UCSD-AML1 (cell line): ENCODE results near the gene TBC1D22A.

Source experiments
- DNase-seq: peaks from one replicate; lab custom pipeline; 2025; ENCODE audit not compliant: unreplicated experiment; lab: John Stamatoyannopoulos, UW

The TBC1D22A gene

DNA sequence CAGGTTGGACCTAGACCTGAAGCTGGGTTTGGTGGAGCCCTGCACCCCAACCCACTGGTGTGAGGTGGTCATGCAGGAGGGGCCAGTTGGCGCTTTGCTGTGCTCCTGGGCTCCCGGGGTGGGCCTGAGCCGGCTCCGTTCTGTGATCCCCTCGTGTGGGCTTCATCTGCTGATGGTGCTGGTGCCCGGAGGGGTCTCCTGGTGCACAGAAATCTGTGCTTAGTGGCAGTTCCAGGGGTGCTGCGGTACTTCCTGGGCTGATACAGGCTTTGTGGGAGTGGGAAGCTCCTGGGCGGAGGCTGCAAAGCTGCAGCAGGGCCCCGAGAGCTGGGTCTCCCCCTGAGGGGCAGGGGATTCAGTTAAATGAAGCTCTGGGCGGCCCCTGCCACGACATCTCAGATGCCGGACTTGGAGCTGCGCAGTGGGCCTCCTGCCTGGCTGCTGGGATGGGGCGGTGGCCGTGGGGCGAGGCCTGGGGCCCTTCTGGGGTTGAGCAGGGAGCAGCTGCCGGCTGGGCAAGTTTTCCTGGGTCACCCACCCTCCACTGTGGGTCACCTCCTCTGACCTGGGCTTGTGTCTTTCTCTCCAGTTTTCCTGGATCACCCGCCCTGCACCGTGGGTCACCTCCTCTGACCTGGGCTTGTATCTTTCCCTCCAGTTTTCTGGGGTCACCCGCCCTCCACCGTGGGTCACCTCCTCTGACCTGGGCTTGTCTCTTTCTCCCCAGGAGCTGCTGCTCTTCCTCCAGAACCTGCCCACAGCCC lies 410.5 kb downstream of the TBC1D22A start:
- DNase-seq: no peak

DNA sequence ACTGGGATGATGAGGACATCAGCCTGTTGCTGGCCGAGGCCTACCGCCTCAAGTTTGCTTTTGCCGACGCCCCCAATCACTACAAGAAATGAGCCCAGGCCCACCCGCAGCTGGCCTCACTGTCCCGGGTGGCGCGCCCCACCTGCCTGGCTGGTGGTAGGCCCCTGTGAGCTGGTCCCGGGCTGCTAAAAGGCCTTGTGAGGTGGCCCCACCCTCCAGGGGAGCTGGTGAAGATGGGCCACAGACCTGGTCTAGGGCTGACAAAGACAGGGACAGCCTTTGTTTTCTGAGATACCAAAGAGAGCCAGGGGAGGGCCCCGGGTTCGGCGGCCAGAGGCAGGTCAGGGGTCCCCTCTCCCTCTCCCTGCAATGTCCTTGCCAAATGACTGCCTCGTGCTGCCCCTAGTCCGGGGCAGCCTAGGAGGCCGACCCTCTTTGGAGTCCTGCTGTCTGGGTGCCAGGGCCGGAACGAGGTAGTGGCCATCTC lies 411.1 kb downstream of the TBC1D22A start:
- DNase-seq: no peak

DNA sequence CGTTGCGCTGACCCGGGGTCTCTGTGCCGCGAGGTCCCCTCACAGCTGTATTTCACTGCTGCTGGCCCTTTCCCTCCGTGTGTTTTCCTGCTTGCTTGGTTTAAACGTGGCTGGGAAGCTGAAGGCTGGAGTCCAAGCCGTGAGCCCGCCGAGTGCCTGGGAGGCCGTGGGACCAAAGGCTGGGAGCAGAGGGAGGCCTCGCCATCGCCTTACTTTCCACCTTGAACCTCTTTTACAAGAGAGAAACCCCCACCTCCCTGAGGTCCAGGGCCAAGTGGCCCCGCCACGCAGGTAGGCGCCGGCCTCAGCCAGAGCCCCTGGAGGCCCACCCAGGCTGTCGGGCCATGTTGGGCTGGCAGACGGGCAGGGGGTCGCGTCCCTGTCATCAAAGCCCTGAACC lies 411.6 kb downstream of the TBC1D22A start:
- DNase-seq: no peak

- no peak for DNase-seq
Observed at GRCh38 chr22:47174671-47175112, 412.2 kb downstream of the TBC1D22A start.

DNA sequence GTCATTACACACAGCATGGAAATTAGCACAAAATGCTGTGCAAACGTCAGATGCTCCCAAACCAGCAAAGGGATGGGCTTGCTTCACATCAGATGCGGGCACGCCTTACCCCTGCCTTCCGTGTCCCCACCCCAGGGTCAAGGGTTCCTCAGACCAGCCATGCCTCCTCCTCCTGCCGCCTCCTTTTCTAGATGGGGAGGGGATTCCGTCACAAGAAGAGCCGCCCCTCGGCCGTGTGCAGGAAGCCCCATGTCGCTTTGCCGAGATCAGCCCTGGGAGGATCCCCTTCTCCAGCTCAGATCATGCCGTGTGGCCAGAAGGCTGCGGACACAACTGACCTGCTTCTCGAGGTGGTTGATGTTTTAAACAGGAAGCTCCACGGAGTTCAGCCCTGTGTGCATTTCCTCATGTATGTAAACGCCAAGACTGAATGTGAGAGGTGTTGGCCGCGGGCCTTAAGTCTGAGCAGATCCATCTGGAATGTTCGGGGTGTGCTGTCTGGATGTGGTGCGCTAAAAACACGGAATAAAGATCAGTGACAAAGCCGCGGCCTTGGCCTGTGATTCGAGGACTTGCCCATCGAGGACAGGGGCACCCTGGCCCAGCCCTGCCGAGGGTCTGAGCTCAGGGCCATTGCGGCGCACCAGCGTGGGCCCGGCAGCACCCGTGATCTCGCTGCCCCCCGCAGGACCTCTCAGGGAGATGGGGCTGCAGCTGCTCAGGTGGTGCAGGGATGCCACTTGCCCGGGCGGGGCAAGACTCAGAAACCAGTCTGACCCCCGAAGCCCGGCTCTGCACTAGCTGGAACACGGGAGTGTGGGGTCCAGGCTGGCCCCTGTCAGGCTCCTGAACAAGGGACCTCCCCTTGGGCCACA lies 412.9 kb downstream of the TBC1D22A start:
- DNase-seq: no peak

DNA sequence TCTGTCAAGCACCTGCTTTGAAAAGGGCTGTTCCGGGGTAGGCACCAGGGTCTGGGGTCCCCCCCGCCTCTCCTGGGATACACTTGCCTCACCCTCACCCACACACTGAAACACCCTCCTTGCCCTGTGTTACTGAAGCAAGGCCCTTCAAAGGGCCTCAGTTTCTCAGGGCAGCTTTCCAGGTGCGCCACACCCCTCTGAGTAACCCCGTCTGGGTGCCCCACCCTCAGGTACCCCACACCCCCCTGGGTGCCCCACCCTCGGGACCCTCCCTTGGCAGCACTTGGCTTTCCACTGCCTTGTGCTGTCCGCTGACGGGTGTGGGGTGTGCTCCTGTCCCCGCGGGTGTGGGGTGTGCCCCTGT lies 413.6 kb downstream of the TBC1D22A start:
- DNase-seq: no peak

DNA sequence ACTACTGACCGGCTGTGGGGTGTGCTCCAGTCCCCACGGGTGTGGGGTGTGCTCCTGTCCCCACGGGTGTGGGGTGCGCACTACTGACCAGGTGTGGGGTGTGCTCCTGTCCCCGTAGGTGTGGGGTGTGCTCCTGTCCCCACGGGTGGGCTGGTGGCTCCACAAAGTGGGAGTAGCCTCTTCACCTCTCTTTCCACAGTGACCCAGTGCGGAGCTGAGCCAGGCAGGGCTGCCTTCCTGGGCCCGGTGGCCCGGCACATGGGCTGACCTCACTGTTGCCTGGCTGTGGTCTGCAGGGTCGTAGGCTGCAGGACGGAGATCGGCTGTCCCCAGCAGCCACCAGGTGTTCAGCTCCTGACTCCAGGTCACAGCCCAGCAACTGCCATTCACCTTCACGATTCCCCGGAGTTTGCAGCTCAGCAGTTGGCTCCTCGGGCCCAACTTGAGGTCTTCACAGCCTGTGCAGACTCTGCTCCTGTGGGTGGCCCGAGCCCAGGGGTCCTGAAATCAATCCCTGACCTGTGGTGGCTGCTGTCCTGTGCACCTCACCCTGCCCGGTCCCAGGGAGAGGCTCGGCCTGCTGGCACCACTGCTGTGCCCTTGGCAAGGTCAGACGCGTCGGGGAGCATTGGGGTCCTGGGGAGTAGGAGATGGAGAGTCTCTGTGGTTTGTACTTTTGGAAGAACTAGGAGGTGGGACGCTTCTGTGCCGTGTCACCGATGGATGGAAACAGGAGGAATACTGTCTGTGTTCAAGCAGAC lies 414.3 kb downstream of the TBC1D22A start:
- DNase-seq: no peak

DNA sequence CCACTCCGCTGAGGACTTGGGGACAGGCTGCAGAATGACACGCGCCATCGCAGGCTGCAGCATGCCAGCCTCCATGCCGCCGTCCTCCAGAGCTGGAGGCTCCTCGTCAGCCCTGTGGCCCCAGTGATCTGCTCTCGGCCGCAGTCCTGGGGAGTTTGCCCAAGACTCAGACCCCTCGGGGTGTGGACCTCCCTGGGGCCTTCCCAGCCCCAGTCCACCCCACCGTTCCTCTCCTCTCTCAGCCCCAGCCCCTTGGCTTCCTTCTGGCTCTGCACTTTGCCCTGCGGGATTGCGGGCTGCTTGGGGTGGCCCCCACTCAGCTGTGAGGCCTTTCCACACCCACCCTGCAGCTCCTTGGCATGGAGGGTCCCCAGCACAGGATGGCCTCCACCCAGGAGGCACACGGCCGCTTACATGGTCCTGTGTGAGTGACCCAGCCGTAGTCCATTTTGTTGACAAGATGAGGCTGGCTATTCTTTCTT lies 414.9 kb downstream of the TBC1D22A start:
- no peak for DNase-seq

GRCh38 chr22:47178339-47178738 lies 415.9 kb downstream of the TBC1D22A start:
- no peak for DNase-seq

DNA sequence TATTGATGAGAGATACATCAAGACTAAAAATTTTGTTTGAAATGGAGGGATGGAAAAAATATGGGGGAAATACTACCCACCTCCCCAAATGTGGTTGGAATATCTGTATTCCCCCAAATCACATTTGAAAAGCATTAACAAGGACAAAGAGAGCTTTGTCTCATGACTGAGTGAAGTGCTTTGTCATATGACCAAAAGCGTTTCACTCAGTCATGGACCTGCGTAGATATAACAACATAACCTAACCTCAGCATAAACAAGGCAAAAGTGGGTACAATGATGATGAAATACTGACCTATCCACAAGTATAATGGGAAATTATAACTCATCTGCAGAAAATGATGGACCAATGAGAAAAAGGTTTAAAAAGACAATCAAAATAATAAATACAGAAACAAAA lies 418.3 kb downstream of the TBC1D22A start:
- no peak for DNase-seq

- DNase-seq: no peak
Observed at GRCh38 chr22:47187176-47187957, 424.9 kb downstream of the TBC1D22A start.

DNA sequence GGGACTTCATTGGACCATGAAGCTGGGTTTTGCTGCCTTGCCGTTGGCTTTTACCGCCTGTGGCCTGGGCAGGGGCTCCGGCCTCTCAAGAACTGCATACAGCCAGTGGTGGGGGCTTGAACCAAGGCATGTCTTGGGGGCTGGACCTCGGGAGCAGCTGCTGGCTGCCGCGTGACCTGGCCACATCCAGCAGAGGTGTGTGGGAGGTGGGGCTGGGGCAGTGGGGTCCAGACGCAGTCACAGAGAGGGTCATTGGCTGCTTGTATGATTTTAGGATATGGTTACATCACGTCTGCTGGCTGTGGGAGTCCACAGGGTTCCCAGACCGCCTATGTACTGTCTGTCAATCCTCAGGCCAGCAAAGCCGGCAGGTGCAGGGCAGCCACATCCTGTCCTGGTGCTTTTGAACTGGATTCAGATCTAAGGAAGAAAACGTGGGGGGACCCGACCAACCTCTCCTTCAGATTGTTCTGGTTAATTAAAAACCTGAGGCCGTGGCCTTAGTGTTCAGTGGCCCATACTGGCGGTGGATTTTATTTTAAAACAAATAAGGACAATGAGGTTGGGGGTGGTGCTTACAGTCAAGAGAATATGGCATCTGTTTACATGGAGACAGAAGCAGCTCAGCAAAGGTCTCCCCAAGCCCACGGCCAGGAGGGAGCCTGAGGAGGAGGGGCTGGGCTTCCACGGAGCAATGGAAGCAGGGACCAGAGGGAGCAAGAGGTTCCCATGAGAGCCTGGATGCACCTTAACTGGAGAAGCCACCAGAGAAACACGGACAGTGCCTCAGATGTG lies 426.0 kb downstream of the TBC1D22A start:
- no peak for DNase-seq

DNA sequence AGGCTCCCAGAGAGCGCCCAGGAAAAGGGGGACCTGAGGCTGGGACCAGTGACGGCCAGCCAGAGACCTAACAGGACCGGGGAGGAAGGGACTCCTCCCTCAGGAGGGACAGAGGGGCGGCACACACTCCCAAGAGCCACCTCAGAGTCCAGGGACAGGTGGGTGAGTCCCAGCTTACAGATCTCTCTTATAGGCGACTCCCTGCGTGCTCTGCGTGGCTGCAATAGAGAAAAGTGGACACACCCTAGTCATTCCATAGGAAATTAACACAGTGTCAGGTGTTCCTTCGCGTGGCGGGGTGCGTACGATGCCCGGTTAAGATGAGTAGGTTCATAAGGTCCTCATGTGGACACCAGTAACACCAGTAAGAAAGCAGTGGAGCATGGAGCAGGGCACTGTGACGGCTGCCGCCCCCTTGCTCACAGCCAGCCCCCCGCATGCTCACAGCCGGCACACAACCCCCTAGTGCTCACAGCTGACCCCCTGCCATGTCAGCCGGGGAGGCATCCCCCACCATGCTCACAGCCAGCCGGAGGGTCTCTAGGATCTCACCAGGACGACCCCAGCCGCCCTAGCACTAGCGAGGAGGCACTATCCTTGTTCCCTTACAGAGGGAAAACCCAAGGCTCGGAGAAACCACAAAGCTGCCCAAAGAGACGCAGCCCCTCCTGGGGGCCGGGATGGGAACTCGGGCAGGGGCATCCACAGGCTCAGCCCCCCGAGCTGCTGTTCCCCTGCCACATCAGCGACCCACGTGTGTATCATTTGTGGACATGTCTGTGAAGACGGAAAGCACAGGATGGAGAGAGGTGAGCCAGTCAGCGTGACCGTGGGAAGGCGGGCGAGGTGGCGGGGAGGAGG lies 426.8 kb downstream of the TBC1D22A start:
- no peak for DNase-seq

- DNase-seq: no peak
Observed at GRCh38 chr22:47190276-47190956, 428.0 kb downstream of the TBC1D22A start.

DNA sequence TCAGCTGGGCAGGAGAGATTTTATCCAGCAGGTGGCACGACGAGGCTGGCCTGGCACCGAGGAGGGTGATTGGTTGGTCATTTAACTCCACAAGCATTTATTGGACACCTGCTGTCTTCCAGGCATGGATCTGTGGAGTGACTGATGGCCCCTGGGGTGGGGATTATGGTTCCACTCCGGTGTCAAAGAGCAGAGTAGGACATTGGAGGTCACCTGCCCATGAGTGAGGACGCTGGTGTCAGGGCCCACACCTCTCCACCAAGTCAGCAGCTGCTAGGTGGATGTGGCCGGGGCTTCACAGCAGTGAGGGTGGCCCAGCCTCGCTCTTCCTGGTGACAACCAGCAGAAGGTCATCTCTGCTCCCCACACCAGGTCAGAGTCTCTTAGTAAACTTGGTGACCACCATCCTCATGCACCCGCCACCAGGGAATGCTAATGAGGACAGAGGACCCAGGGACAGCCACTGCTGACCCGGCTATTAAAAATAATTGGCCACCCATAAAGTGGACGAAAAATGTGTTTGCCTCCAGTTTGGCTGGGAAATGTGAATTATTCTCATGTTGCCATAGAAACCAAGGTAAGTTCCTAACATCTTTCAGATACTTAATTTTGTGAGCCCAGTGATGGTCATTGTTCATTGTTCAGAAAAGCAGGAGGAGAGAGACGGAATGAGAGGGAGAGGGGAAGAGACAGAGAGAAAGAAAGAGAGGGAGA lies 428.7 kb downstream of the TBC1D22A start:
- DNase-seq: no peak

DNA sequence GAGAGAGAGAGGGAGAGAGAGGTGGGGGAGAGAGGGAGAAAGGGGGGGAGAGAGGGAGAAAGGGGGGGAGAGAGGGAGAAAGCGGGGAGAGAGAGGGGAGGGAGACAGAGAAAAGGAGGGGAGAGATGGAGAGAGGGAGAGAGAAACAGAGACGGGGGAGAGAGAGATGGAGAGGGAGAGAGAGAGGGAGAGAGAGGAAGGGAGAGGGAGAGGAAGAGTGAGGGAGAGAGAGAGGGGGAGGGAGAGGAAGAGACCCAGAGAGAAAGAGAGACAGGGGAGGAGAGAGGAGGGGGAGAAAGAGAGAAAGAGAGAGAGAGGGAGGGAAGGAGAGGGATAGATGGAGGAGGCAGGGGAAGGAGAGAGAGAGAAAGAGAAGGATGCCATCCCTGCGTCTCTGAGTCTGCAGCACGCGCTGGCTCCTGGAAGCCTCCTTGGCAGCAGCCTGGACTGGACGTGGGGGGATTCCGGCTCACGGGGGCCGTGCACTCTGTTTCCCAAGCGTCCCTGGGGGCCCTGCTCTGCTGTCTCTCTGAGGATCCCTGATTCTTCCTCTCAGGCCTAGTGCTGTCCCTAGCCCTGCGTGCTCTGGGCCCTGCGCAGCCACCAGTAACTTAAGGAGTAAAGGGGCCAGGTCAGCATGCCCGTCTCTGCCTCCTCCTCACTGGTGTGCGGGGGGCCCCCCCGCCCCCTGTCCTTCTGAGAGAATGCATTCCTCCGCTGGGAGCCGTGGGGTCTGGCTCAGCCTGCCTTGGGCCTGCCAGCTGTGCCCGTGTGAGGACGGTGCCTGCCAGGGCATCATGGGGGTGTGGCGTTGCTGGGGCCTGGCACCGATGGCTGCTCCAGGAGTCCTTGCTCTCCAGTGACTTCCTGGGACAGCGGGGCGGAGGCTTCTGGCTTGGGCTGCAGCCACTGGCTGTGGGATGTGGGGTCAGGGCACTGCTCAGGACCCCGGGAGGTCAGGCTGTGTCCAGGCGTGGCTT lies 429.5 kb downstream of the TBC1D22A start:
- no peak for DNase-seq
